Psoas muscle (tissue), 8 donors: ENCODE measurements around the gene MNS1. TPM values are rescaled to one million over a fixed set of nuclear protein-coding genes. Genes with fewer than 3 reads are reported as not detected.

Source experiments
- ATAC-seq, 4 donors: fragments of 200-7000 bp; cut with Tn5 transposase; one replicate each; pipeline ENCODE4 v1.9.1; 2020; ENCODE audit warnings: moderate library complexity in 3 of 4, mild to moderate bottlenecking in 2 of 4
- DNase-seq, 2 donors: peaks; one replicate each; pipeline ENCODE4 v3.0.0-alpha.2; 2020
- H3K27ac ChIP-seq: fragments of 200-600 bp; one replicate; pipeline ENCODE4 v1.8.0; 2022
- H3K27me3 ChIP-seq, 3 donors: fragments of 200-600 bp in 1 of 3; one replicate each; pipeline versions ENCODE4 v1.6.1 to v1.8.0; 2013 to 2022; ENCODE audit warnings: low read length in 2 of 3, mild to moderate bottlenecking in 2 of 3, moderate library complexity in 1 of 3; ENCODE audit not compliant: insufficient read depth in 3 of 3
- H3K36me3 ChIP-seq, 2 donors: fragments of 200-600 bp in 1 of 2; one replicate each; pipeline versions ENCODE4 v1.6.1 to v1.8.0; 2013 to 2022; ENCODE audit warnings: low read depth in 1 of 2, mild to moderate bottlenecking in 1 of 2, moderate library complexity in 1 of 2; ENCODE audit not compliant: insufficient read depth in 1 of 2
- H3K4me1 ChIP-seq: fragments of 200-600 bp; one replicate; pipeline ENCODE4 v1.8.0; 2022
- H3K4me3 ChIP-seq: fragments of 200-600 bp; one replicate; pipeline ENCODE4 v1.8.0; 2022; ENCODE audit warnings: mild to moderate bottlenecking
- H3K9me3 ChIP-seq: fragments of 200-600 bp; one replicate; pipeline ENCODE4 v1.8.0; 2022
- CTCF ChIP-seq: fragments of 200-600 bp; IDR thresholded peaks from one replicate; pipeline ENCODE4 v1.8.0; 2022; ENCODE audit warnings: antibody characterized with exemption
- WGBS, 3 donors: extraction: QIAGEN DNeasy Blood & Tissue Kit; methylation state at CpG; one replicate each; pipeline versions ENCODE4 v1.1.6 to v1.1.7; 2013; 5-methylcytosine and 5-hydroxymethylcytosine counted together
- intact Hi-C, 2 donors: fragments of 100-400 bp; cut with DNase I; formaldehyde crosslinking; loops; one replicate each; pipeline versions ENCODE4 v1.11.0 to v1.14.2; 2022
- polyA plus RNA-seq, 3 donors: library from polyadenylated mRNA; stranded (reverse); fragments of 200-250 nt; gene quantifications; one replicate each; pipeline ENCODE4 v1.2.3, GENCODE V29; 2013
- total RNA-seq, 4 donors: library from RNA; stranded (reverse); fragmentation: NEBNext Ultra II Directional in 2 of 4; extraction: Animal tissue kit (Norgen Biotek cat#: 25700) in 2 of 4; gene quantifications; one replicate each; pipeline versions ENCODE4 v1.2.1 to v1.2.4, GENCODE V29; 2021 to 2023
- donor health status: healthy with polysubstance abuse.
- donor health status: DM: no; HTN: no; CAD: no; lungs with moderate emphysema.
- donor health status: Bipolar disorder and iron deficiency.
- donor health status: healthy.
- donor health status: DM: yes; HTN: yes; CAD: no.
- donor health status: DM: no; HTN: no; CAD: no.
- donor health status: DM: no; HTN: no; CAD: no.
- donor health status: DM: yes; HTN: yes; CAD: no.

The MNS1 gene
- total and polyA plus RNA-seq, 7 donors = 0.40 to 1.8 (median 0.99) TPM

- Histone ChIP-seq H3K9me3 (no peaks in the 10 kb centered on the region), H3K4me1 (no peaks in the 10 kb centered on the region), H3K27ac (no peak overlapping the region), H3K27me3 (no peaks in the 10 kb centered on the region), H3K36me3 (no peaks in the 10 kb centered on the region), H3K4me3 (no peak overlapping the region)
- ATAC-seq (no peak), DNase-seq (no peak)
- 91 to 97% (median 96%) methylated on average over 1 of the region's 1 CpG for WGBS, 3 donors
- intact Hi-C loops = no loop called here
- no peak for TF ChIP-seq CTCF
These were observed 24.6 kb downstream of the MNS1 start for GRCh38 chr15:56440214-56440770.

GRCh38 chr15:56432304-56432703 is 32.6 kb downstream of the MNS1 start:
- Histone ChIP-seq H3K9me3 (no peaks in the 10 kb centered on the region), H3K27ac (no peak overlapping the region), H3K27me3 (no peaks in the 10 kb centered on the region), H3K36me3 (no peaks in the 10 kb centered on the region), H3K4me1 (no peaks in the 10 kb centered on the region), H3K4me3 (no peak overlapping the region)
- DNase-seq = no peak
- TF ChIP-seq CTCF = no peak
- intact Hi-C loops = no loop called here
- no peak for ATAC-seq
- WGBS, 3 donors = 86 to 95% (median 93%) methylated on average over 5 of the region's 5 CpGs

- Histone ChIP-seq H3K27me3 (no peaks in the 10 kb centered on the region), H3K36me3 (no peaks in the 10 kb centered on the region), H3K9me3 (no peaks in the 10 kb centered on the region), H3K27ac (no peak overlapping the region), H3K4me3 (no peak overlapping the region), H3K4me1 (no peaks in the 10 kb centered on the region)
- WGBS, 3 donors = 33 to 42% (median 37%) methylated on average over 2 of the region's 2 CpGs
- no peak for ATAC-seq
- intact Hi-C loops = loop anchor here (2.0 to 5.0 kb wide), 2 partner anchors 182 kb away; no protein-coding TSS in a partner anchor
- TF ChIP-seq CTCF = peak; percentile 51
- no peak for DNase-seq
These were observed 36.0 kb downstream of the MNS1 start for GRCh38 chr15:56428821-56429458.

- no peak overlapping the region for H3K27ac ChIP-seq
- DNase-seq = no peak
- no peaks in the 10 kb centered on the region for H3K4me1 ChIP-seq
- H3K36me3 ChIP-seq = no peaks in the 10 kb centered on the region
- WGBS, 3 donors = 97 to 100% (median 100%) methylated on average over 1 of the region's 1 CpG
- no peak for TF ChIP-seq CTCF
- no peak overlapping the region for H3K4me3 ChIP-seq
- no peaks in the 10 kb centered on the region for H3K27me3 ChIP-seq
- H3K9me3 ChIP-seq = no peaks in the 10 kb centered on the region
- no peak for ATAC-seq
- intact Hi-C loops = loop anchor here in 1 of 2 donors (5.0 kb wide), 1 partner anchor 179 kb away; no protein-coding TSS in a partner anchor
These were observed 39.0 kb downstream of the MNS1 start for GRCh38 chr15:56425976-56426375.
